Measurements from ENCODE around the gene ZNF366.

GRCh38 chr5:72474046-72474500 lies 33.1 kb downstream of the ZNF366 start:
- TF ChIP-seq MEIS1 (CRISPR knock-in tag; IDR thresholded peaks at IDR 0.05; ENCODE audit: borderline replicate concordance) (no peak), BCL6B (tag by site-specific recombination; IDR thresholded peaks at IDR 0.05) (no peak), CTCF (tag by site-specific recombination; IDR thresholded peaks at IDR 0.05) (no peak), ZNF639 (tag by site-specific recombination; IDR thresholded peaks at IDR 0.05) (no peak), ZBTB7A (tag by site-specific recombination; IDR thresholded peaks at IDR 0.05; ENCODE audit: low read depth) (no peak), SALL2 (tag by site-specific recombination; IDR thresholded peaks at IDR 0.05; ENCODE audit: borderline replicate concordance) (no peak), MYNN (tag by site-specific recombination; IDR thresholded peaks at IDR 0.05; ENCODE audit: borderline replicate concordance) (no peak), ZNF157 (tag by site-specific recombination; IDR thresholded peaks at IDR 0.05) (no peak)
